ENCODE measurements around the gene E2F6. TPM values are rescaled to one million over a fixed set of nuclear protein-coding genes. Genes with fewer than 3 reads are reported as not detected.

Gene E2F6
- total and polyA plus RNA-seq, 2 of the 8 experiments (the other 6 are each of a cell fraction or from before 2014, with no cell fraction given), result 8.3 to 14.9 TPM

DNA sequence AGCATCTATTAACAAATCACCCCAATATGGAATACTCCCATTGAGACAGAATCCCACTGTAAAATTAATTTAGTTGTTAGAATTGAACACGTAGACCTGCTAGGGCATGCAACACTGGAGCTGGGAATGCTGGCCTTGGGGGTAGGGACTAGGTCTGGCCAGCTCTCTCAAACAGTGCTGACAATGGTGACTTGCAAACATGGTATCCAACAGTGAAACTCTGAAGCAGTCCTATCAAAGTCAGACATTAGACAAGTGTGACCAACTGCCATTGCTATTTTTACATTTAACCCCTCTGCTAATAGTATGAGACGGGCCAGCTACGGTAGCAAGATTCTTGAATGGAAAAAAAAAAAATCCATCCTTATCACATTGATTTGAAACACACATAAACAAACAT, 7.2 kb downstream of the E2F6 start:
- Histone ChIP-seq H2BK20ac (ENCODE audit: low read length) (no peak overlapping the region), H3K79me2 (ENCODE audit: control insufficient read depth in 1 of 2, insufficient read depth in 2 of 2, low read length in 2 of 2) (peaks cover 8 to 88% of the 10 kb centered on the region in 2 experiments; a peak in 3 of 4 replicates), H3K4ac (replicated peaks; ENCODE audit: insufficient read length, low read depth, low read length) (no peak overlapping the region), H4K5ac (ENCODE audit: insufficient read length, low read depth, low read length) (no peak overlapping the region), H2BK120ac (replicated peaks; ENCODE audit: low read depth, low read length) (no peak overlapping the region), H3K9ac (replicated peaks in 1 of 4; ENCODE audit: extremely low read depth in 1 of 4, low read depth in 3 of 4, low read length in 3 of 4) (no peak overlapping the region), H4K8ac (ENCODE audit: extremely low read depth, insufficient read depth, low read length) (no peak overlapping the region), H3K27me3 (replicated peaks in 1 of 4; ENCODE audit: control insufficient read depth in 3 of 4, extremely low read depth in 1 of 4, insufficient read depth in 3 of 4, low read length in 3 of 4) (no peaks in the 10 kb centered on the region), H3K27ac (ENCODE audit: low read depth, low read length) (no peak overlapping the region), H3K79me1 (ENCODE audit: low read depth, low read length) (peaks cover 3% of the 10 kb centered on the region; the same call in 1 of the 2 replicates), H3K4me1 (replicated peaks in 1 of 4; ENCODE audit: control insufficient read depth in 3 of 4, insufficient read depth in 4 of 4, low read length in 3 of 4) (peaks cover 0 to 2% (median 0%) of the 10 kb centered on the region in 4 experiments; a peak in 1 of 7 replicates), H3K4me2 (ENCODE audit: insufficient read depth in 1 of 2, low read depth in 2 of 2, low read length in 2 of 2) (no peak overlapping the region), H3K56ac (replicated peaks; ENCODE audit: insufficient read length, low read depth, low read length) (no peak overlapping the region), H2BK12ac (ENCODE audit: low read depth, low read length) (no peak overlapping the region), H4K91ac (replicated peaks; ENCODE audit: insufficient read length, low read length) (no peak overlapping the region), H3K9me3 (ENCODE audit: insufficient read depth in 2 of 2, low read depth in 1 of 2, low read length in 1 of 2) (no peaks in the 10 kb centered on the region), H3K14ac (ENCODE audit: insufficient read length) (no peak overlapping the region), H2AFZ (ENCODE audit: low read length) (no peak overlapping the region), H2BK5ac (ENCODE audit: low read depth, low read length) (no peak overlapping the region), H3K36me3 (ENCODE audit: control insufficient read depth in 2 of 4, insufficient read depth in 4 of 4, low read length in 3 of 4) (peaks cover 0 to 2% (median 0%) of the 10 kb centered on the region in 4 experiments; a peak in 2 of 8 replicates), H3K23ac (ENCODE audit: insufficient read length) (no peak overlapping the region), H3K18ac (ENCODE audit: extremely low read depth, low read length) (no peak overlapping the region), H3K23me2 (ENCODE audit: low read depth, low read length) (no peaks in the 10 kb centered on the region), H2BK15ac (ENCODE audit: low read length) (no peak overlapping the region), H2AK5ac (ENCODE audit: low read depth, low read length) (no peak overlapping the region), H3K4me3 (ENCODE audit: extremely low read depth in 1 of 4, insufficient read depth in 2 of 4, low read depth in 3 of 4, low read length in 4 of 4) (no peak overlapping the region), H4K20me1 (replicated peaks in 1 of 2; ENCODE audit: control insufficient read depth in 1 of 2, insufficient read depth in 2 of 2, low read length in 2 of 2) (peaks cover 7 to 8% of the 10 kb centered on the region in 2 experiments)
- CTCF ChIA-PET (ENCODE audit: partially characterized antibody), result interaction anchor here (0.6 to 3.6 kb wide), 12 partner anchors 12 to 327 kb away, joined by 3 to 23 read pairs (median 4); no protein-coding TSS in a partner anchor
- 95% methylated on average over 3 of the region's 3 CpGs; no CpG with 5 or more reads in 1 of the 2 experiments for WGBS, 2 experiments (ENCODE audit: extremely low coverage in 1 of 2, insufficient coverage in 1 of 2, insufficient read length in 1 of 2, insufficient replicate concordance in 2 of 2, low coverage in 1 of 2, low lambda C conversion rate in 2 of 2, missing lambda C conversion rate in 1 of 2)
- DNase-seq (ENCODE audit: low read depth in 1 of 2, low spot score in 2 of 2) (no peak), FAIRE-seq (no peak)
- POLR2A ChIA-PET (ENCODE audit: partially characterized antibody), result no interaction called here
- TF ChIP-seq JUN (IDR thresholded peaks at IDR 0.05; ENCODE audit: low read depth, low read length) (no peak), EGR1 (IDR thresholded peaks at IDR 0.05; ENCODE audit: borderline replicate concordance, low read depth, low read length) (no peak)

Measured in H1 (cell line).